Stimulated activated naive CD8-positive, alpha-beta T cell treated with anti-CD3 and anti-CD28 coated beads, Interleukin-15, amount 100 ng/mL, for 72 hours (primary cell): Measurements from ENCODE around the gene TGFBR3.

Experiments
- ATAC-seq: fragments of 150-1000 bp; cut with Tn5 transposase; 2 replicates; pipeline ENCODE4 v1.10.0; 2021; ENCODE audit warnings: mild to moderate bottlenecking, moderate library complexity
- DNase-seq, 2 donors: peaks; one replicate each; pipeline ENCODE4 v3.0.0; 2021 to 2022
- H3K27ac Mint-ChIP-seq, 2 donors: one replicate each; pipeline ENCODE4 v1.8.0; 2022; ENCODE audit warnings: mild to moderate bottlenecking in 2 of 2, mixed read lengths in 2 of 2, moderate library complexity in 2 of 2
- H3K27me3 Mint-ChIP-seq: one replicate; pipeline ENCODE4 v1.8.0; 2022; ENCODE audit warnings: mixed read lengths
- H3K4me1 Mint-ChIP-seq: one replicate; pipeline ENCODE4 v1.8.0; 2022; ENCODE audit warnings: mild to moderate bottlenecking, mixed read lengths
- H3K4me3 Mint-ChIP-seq, 2 donors: one replicate each; pipeline ENCODE4 v1.8.0; 2022; ENCODE audit warnings: mild to moderate bottlenecking in 2 of 2, mixed read lengths in 2 of 2, moderate library complexity in 1 of 2
- H3K9me3 Mint-ChIP-seq, 2 donors: one replicate each; pipeline ENCODE4 v1.8.0; 2022; ENCODE audit warnings: mixed read lengths in 2 of 2

The TGFBR3 gene

GRCh38 chr1:91631718-91632330, 254.1 kb downstream of the TGFBR3 start:
- no peak for DNase-seq
- no peak for ATAC-seq
- no peak overlapping the region for H3K4me3 Mint-ChIP-seq
- no peaks in the 10 kb centered on the region for H3K27me3 Mint-ChIP-seq
- H3K4me1 Mint-ChIP-seq: peaks cover 11% of the 10 kb centered on the region
- no peaks in the 10 kb centered on the region for H3K9me3 Mint-ChIP-seq
- H3K27ac Mint-ChIP-seq: no peak overlapping the region

- ATAC-seq (no peak), DNase-seq (no peak)
- Mint-ChIP-seq H3K4me1 (peaks cover 5% of the 10 kb centered on the region), H3K27ac (no peak overlapping the region), H3K27me3 (no peaks in the 10 kb centered on the region), H3K9me3 (no peaks in the 10 kb centered on the region), H3K4me3 (no peak overlapping the region)
Measured at GRCh38 chr1:91630803-91631202, 255.1 kb downstream of the TGFBR3 start.
